CD4-positive, alpha-beta T cell treated with Interleukin-17A for 4 hours (primary cell): ENCODE measurements around the gene INAFM2.
A peak's percentile ranks its signal among the peaks of the same experiment; 100 is the strongest.

Experiments
- DNase-seq: peaks from one replicate; pipeline ENCODE4 v3.0.0-alpha.2; 2020; ENCODE audit warnings: mixed read lengths

The INAFM2 gene

GRCh38 chr15:40330368-40330836, 6.9 kb downstream of the INAFM2 start:
- DNase-seq, result no peak

DNA sequence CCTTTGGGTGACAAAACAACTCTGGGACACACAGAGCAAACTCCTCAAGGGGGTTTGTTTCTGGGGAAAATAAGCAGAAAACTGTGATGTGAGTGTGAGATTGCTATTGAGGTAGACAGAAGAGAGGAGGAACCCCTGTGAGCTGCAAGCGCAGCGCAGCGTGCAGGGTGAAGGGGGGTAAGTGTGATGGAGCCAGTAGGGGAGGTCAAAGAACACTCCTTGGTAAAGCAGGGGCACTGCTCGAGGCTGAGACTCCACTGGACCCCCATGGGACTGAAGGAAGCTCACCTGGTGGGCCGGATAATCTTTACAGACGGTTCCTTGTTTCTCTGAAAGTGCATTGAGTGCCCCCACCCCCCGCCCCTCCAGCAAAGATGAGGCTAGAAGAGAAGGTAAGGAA, 7.5 kb downstream of the INAFM2 start:
- DNase-seq, result no peak

DNA sequence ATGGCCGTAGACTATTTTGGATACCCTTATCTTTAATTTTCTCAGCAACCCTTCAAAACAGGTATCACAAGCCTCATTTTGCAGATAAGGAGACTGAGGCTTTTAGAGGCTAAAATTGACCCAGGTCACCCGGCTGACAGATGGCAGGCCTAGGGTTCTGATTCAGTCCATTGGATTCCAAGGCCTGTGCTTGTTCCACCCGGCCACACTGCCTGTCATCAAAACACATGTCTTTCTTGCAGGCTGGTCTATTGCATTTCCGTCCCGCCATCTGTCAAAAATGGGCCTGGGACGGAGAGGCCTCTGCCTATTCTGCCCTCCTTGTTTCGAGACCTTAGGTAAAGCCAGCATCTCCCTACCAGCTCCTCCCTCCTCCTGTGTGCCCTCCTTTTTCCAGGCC, 8.1 kb downstream of the INAFM2 start:
- no peak for DNase-seq

GRCh38 chr15:40332113-40332781, 8.8 kb downstream of the INAFM2 start:
- DNase-seq, result no peak

DNA sequence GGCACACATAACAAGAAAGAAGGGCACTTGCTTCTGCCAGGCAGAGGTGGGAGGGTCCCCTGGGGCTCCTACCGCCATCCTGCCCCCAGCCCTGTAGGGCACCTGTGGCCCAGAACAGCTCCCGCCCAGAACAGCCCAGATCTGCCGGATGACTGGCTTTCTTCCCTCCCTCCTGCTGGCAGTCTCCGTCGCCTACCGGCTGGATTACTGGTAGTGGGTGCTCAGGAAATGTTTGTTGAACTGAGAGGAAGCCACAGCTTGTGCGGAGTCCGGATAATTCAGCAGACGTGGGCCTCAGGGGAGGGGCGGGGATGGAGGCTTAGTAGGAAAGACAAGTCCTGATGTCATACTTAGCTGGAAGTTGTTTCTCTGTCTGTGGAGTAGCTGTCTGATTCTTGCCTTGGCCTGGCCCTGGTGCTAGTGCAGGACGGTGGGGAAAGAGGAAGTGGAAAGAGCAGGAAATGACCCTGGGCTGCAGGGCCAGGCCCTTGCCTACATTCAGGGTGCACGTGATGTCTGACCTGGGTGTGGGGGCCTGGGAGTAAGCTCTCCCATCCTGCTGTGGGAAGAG, 10.5 kb downstream of the INAFM2 start:
- peak; percentile 62 for DNase-seq

DNA sequence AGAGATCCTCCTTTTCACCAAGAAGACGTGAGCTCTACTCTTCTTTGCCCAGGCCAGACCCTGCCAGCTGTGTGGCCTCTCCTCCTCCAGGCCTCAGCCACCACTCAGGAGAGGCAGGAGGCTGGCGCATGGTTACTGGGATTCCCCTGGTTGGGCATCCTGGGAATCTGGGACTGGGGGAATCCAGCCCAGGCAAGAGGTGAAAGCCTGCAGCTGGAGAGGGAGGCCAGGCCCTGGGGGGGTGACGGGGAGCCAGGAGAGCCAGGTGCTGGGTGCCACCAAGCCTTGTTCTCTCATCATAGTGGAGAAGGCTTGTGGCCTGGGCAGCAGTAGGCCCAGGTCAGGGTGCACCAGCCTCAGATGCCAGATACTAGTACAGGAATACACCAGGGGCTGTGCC, 11.0 kb downstream of the INAFM2 start:
- no peak for DNase-seq

DNA sequence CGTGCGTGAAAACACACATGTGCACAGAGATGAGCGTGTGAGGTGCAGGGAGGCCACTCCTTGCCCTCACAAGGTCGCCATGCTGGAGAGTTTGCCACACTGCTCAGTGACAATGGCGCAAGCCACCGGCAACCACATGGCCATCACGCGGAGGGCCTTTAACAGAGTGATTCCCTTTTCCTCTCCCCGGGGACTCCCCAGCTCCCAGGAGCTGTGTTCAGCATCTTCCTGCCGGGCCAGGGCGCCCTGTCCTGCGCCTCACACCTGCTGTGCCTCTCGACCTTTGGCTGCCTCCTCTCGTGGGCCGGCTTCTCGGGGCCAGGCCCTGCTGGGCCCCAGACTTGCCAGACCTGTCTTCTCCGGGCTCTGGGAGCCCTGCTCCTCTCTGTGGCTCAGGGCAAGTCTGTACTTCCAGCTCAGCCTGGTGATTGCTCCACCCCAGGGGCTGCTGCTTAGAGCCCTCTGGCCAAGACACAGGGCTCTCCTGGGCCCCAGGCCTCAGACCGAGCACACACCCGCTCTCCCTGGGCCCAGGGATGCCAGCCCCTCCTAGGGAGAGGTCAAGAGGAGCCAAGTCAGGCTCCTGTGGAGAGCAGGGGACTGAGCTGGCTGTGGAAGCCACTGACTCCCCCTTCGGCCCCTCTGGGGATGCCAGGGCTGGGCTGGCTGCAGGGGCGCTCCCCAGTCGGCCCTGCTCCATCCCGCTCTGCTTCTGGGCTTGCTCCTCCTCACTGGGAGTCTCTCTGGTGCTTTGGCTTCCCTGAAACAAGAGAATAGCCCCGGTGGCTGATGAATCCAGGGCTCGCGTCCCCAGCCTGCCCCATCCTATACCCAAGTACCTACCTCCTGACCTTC, 11.7 kb downstream of the INAFM2 start:
- no peak for DNase-seq

DNA sequence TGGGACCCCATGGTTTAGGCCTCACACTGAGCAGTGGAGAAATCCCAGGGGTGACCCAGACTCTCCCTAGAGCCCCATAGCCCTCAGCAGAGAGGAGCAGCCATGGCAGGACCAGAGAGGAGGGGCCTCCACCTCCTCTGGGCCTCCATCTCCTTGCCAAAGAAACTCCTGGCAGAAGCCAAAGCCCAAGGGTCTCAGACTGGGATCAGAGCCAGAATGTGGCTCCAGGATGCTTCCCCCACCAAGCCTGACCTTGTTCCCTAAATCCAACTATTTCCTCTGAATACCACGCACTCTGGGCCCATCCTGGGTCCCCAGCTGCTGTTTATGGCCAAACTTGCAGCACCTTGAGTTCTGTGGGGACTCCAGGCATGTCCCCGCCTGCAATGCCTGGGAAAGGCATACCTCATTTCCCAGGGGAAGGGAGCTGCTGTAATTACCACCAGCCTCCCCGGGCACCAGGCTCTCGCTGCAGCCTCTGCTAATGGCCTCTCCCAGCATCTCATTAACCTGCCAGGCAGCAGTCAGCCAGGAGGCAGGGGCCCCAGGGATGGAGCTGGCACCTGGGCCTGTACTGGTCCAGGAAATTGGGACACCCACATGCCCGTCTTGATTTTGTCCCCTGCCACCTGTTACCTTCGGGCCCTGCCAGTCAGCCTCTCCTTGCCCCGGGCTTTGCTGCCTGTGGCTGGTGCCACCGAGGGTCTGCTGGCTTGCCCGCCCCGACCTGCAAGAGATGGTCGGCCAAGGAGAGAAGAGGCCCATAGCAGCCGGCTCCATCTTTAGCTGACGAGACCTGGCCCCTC, 12.6 kb downstream of the INAFM2 start:
- no peak for DNase-seq

DNA sequence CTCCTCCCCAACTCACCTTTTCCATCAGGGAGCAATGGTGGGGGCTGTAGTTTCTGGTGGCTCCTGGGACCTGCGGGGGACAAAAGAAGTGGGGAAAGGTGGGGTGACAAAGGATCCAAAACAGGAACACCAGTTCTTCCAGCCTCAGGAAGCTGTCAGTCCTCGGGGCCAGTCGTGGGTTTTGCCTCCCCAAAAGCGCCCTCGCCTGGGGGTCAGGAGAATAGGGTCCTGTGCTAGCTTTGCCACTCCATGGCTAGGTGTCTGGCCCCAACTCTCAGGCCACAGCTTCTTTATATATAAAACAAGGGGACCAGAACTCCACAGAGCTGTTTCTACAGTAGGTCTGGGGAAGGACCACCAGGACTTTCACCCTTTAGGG, 13.2 kb downstream of the INAFM2 start:
- DNase-seq, result peak; percentile 43

GRCh38 chr15:40337597-40337996, 14.1 kb downstream of the INAFM2 start:
- DNase-seq, result no peak

DNA sequence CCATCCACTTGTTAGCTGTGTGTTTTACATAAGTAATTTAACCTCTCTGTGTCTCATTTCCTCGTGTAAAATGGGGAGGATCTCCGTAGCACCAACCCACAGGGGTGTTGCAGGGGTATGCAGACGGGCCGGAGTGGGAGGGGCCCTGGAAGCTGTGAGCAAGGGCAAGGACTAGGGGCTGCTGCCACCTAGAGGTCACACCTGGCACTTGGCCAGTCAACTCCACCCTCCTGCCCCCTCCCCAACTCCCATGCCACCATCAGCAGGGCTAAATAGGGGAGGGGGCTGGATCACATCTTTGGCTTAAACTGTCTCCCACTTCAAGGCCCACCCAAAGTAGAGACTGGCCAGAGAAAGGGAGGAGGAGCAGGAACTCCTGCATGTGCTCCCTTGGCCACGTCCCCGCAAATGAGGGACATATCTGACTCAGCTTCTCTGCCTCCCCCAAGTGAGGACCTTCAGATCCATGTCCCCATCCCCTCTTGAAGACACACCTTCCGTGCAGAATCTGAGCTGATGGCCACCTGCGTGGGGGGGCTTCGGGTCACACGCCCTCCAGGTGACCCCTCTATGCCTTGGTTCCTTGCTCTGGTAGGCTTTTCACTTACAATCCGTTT, 14.7 kb downstream of the INAFM2 start:
- DNase-seq, result peak; percentile 86

- no peak for DNase-seq
Measured at GRCh38 chr15:40338921-40339620, 15.6 kb downstream of the INAFM2 start.

DNA sequence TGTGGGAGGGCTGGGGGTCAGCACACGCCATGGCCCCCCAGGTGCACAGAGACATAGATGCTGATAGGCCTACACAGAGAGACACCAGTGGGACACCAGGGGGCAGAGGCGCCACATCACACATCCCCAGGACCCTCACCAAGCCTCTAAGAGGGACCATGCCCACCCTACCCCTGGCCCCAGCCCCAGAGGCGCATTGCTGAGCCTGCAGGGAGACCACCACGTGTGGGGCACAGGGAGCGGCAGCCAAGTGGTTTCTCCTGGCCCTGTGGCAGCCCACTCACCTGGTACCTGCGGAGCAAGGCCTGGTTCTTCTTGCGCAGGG, 16.1 kb downstream of the INAFM2 start:
- no peak for DNase-seq

DNA sequence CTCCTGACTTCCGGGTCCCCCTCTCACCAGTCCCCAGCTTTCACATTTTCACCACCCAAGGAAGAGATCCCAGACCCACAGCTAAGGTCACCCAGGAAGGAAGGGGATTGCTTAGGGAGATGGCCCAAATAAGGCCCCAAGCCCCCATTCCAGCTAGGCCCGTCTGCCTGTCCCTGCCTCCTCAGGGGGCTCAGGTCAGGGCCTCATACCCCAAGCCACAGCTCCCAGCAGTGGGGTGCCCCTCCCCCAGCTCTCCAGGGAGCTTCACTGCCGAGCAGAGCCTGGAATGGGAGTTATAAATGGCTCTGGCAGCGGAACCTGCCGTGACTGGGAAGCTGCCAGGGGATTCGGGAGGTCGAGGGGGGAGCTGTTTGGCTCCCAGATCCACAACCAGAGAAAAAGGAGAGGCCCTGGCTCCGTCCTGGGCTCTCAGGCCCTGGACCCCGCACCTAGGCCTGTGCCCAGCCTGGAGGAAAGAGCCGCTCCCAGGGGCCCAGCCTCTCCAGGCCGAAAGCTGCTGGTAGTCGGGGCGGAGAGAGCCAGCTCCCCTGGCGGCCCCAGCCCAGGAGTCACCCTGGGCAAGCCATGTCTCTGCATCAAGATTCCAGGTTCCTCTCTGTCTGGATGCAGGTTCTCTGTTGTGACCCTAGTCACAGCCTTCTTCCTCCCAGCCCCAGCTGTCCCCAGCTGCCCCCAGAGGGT, 16.7 kb downstream of the INAFM2 start:
- DNase-seq, result no peak

- DNase-seq, result no peak
Measured at GRCh38 chr15:40340740-40341400, 17.4 kb downstream of the INAFM2 start, which contains the start of gene CCDC9B. Gene CCDC9B, minus strand, starts transcription at chr15:40340939. Its CDS starts 120 bp downstream, at chr15:40340819.

DNA sequence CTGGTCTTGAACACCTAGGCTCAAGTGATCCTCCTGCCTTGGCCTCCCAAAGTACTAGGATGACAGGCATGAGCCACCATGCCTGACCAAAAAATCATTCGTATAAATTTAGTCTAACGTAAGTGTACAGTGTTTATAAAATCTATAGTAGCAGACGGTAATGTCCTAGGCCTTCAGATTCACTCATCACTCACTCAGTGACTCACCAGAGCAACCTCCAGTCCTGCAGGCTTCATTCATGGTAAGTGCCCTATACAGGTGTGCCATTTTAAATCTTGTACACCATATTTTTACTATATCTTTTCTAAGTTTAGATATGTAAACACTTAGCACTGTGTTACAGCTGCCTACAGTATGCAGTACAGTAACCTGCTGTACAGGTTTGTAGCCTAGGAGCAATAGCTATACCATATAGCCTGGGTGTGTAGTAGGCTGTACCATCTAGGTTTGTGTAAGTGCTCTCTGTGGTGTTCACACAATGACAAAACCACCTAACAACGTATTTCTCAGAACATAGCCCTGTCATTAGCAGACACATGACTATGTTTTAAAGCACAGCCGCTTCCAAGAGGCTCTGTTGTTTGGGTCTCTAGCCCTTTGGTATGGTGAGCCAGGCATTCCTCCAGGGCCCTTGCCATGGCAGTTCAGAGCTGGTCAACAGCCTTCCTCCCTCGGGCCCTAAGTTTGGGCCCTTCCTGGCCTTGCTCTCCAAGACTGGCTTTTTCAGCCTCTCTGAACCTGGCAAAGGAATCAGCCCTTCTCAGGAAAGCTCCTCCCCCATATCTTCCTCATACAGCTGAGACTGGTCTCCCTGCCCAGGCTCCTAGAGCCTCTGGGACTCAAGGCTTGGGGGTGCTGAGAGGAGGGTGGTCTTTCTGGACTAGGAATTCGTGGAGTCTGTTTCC, 19.2 kb downstream of the INAFM2 start:
- DNase-seq, result no peak

GRCh38 chr15:40343512-40343911, 20.0 kb downstream of the INAFM2 start:
- DNase-seq, result no peak

DNA sequence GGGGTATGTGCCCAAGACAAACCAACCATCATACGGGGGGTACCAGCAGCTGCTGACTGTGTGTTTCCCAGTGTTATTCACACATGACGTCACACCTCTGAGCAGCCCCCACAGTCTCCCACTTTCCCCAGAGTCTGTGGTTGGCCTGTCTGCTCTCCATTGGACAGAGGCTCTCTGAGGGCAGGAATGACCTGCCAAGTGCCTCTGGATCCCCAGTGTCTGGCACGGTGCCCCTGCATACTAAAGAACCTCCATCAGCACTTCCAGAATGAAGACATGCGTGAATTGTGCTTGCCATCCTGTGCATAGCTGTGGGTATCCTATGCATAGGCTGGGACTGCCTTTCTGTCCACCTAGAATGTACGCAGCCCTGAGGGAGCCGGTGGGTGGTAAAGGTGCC, 20.7 kb downstream of the INAFM2 start:
- DNase-seq, result no peak

GRCh38 chr15:40344631-40345120, 21.2 kb downstream of the INAFM2 start:
- DNase-seq, result peak; percentile 79
